HepG2 (cell line): Measurements from ENCODE around the gene INKA2. TPM values are rescaled to one million over a fixed set of nuclear protein-coding genes. Genes with fewer than 3 reads are reported as not detected.

Source experiments
- CEBPB ChIP-seq: IDR thresholded peaks from 2 replicates; pipeline ENCODE4 v1.6.1; 2011; ENCODE audit warnings: low read depth, low read length, improper control_type of control experiment, borderline replicate concordance
- ETV5 ChIP-seq: IDR thresholded peaks from 2 replicates; pipeline ENCODE4 v1.6.1; 2018; ENCODE audit warnings: missing biosample characterization, missing genetic modification reagents, inconsistent platforms, borderline replicate concordance
- GTF3A ChIP-seq: sonication (generic); formaldehyde crosslinking; conservative IDR thresholded peaks from 2 replicates; pipeline ENCODE4 v1.4.0; 2020; ENCODE audit warnings: mild to moderate bottlenecking, missing genetic modification reagents
- HDAC1 ChIP-seq: sonication (generic); formaldehyde crosslinking; IDR thresholded peaks from 2 replicates; pipeline ENCODE4 v1.5.1; 2020; ENCODE audit warnings: mild to moderate bottlenecking, missing genetic modification reagents
- HMG20B ChIP-seq: conservative IDR thresholded peaks from 2 replicates; pipeline ENCODE4 v1.6.1; 2016; ENCODE audit warnings: missing genetic modification reagents, missing compliant biosample characterization
- IKZF4 ChIP-seq: sonication (generic); formaldehyde crosslinking; IDR thresholded peaks from 2 replicates; pipeline ENCODE4 v1.5.1; 2020; ENCODE audit warnings: borderline replicate concordance, mild to moderate bottlenecking, low read depth, missing genetic modification reagents; ENCODE audit errors: not compliant biosample characterization
- LCORL ChIP-seq, 2 experiments: fragments of 450-650 bp in 1 of 2; sonication (generic) in 1 of 2; formaldehyde crosslinking in 1 of 2; IDR thresholded peaks; 2 replicates each; pipeline versions ENCODE4 v1.5.0 to v1.6.1; 2017 to 2020; ENCODE audit warnings: antibody characterized with exemption in 1 of 2, missing genetic modification reagents in 1 of 2
- MAZ ChIP-seq, 2 experiments: sonication (generic) in 1 of 2; formaldehyde crosslinking in 1 of 2; IDR thresholded peaks; 2 replicates each; pipeline versions ENCODE4 v1.5.0 to v1.6.1; 2012 to 2020; ENCODE audit warnings: low read depth in 2 of 2, mild to moderate bottlenecking in 2 of 2, borderline replicate concordance in 1 of 2, improper control_type of control experiment in 1 of 2, low read length in 1 of 2, missing genetic modification reagents in 1 of 2, moderate library complexity in 1 of 2
- NFIB ChIP-seq: sonication (generic); formaldehyde crosslinking; IDR thresholded peaks from 2 replicates; pipeline ENCODE4 v1.9.0; 2021; ENCODE audit warnings: missing genetic modification reagents, mild to moderate bottlenecking, borderline replicate concordance
- POGZ ChIP-seq: sonication (generic); formaldehyde crosslinking; IDR thresholded peaks from 2 replicates; pipeline ENCODE4 v1.4.0; 2020; ENCODE audit warnings: mild to moderate bottlenecking, missing genetic modification reagents
- RARG ChIP-seq: sonication (generic); formaldehyde crosslinking; IDR thresholded peaks from 2 replicates; pipeline ENCODE4 v1.4.0; 2020; ENCODE audit warnings: low read depth, mild to moderate bottlenecking, missing genetic modification reagents
- REPIN1 ChIP-seq: sonication (generic); formaldehyde crosslinking; IDR thresholded peaks from 2 replicates; pipeline ENCODE4 v1.8.0; 2022; ENCODE audit warnings: missing genetic modification reagents, low read depth, mild to moderate bottlenecking, borderline replicate concordance
- RFX1 ChIP-seq: fragments of 450-650 bp; IDR thresholded peaks from 2 replicates; pipeline ENCODE4 v1.6.1; 2017
- RFXAP ChIP-seq: sonication (generic); formaldehyde crosslinking; IDR thresholded peaks from 2 replicates; pipeline ENCODE4 v1.4.0; 2020; ENCODE audit warnings: missing genetic modification reagents, borderline replicate concordance
- SAP130 ChIP-seq: IDR thresholded peaks from 2 replicates; pipeline ENCODE4 v1.6.1; 2016; ENCODE audit warnings: low read depth
- TP53 ChIP-seq: sonication (generic); formaldehyde crosslinking; conservative IDR thresholded peaks from 2 replicates; pipeline ENCODE4 v1.4.0; 2020; ENCODE audit warnings: missing genetic modification reagents
- ZFP62 ChIP-seq: sonication (generic); formaldehyde crosslinking; IDR thresholded peaks from 2 replicates; pipeline ENCODE4 v1.4.0; 2020; ENCODE audit warnings: missing genetic modification reagents
- ZMAT3 ChIP-seq: sonication (generic); formaldehyde crosslinking; conservative IDR thresholded peaks from 2 replicates; pipeline ENCODE4 v1.7.0; 2021; ENCODE audit warnings: missing genetic modification reagents
- ZNF12 ChIP-seq: sonication (generic); formaldehyde crosslinking; IDR thresholded peaks from 2 replicates; pipeline ENCODE4 v1.5.0; 2020; ENCODE audit warnings: missing genetic modification reagents
- ZNF30 ChIP-seq: sonication (generic); formaldehyde crosslinking; IDR thresholded peaks from 2 replicates; pipeline ENCODE4 v1.5.0; 2020; ENCODE audit warnings: mild to moderate bottlenecking, missing genetic modification reagents
- ZNF543 ChIP-seq: sonication (generic); formaldehyde crosslinking; IDR thresholded peaks from 2 replicates; pipeline ENCODE4 v1.4.0; 2020; ENCODE audit warnings: mild to moderate bottlenecking, missing genetic modification reagents
- ZNF569 ChIP-seq: sonication (generic); formaldehyde crosslinking; IDR thresholded peaks from 2 replicates; pipeline ENCODE4 v1.5.0; 2020; ENCODE audit warnings: mild to moderate bottlenecking, missing genetic modification reagents, moderate library complexity, borderline replicate concordance
- ZNF589 ChIP-seq: sonication (generic); formaldehyde crosslinking; conservative IDR thresholded peaks from 2 replicates; pipeline ENCODE4 v1.8.0; 2022; ENCODE audit warnings: mild to moderate bottlenecking, moderate library complexity, missing genetic modification reagents
- ZNF775 ChIP-seq: sonication (generic); formaldehyde crosslinking; IDR thresholded peaks from 2 replicates; pipeline ENCODE4 v1.4.0; 2020; ENCODE audit warnings: missing genetic modification reagents, mild to moderate bottlenecking, moderate library complexity, borderline replicate concordance
- ZNF792 ChIP-seq: IDR thresholded peaks from 2 replicates; pipeline ENCODE4 v1.6.1; 2016
- polyA plus RNA-seq, 8 experiments: library from polyadenylated mRNA; depleted of rRNA in 3 of 8; stranded (reverse) in 7 of 8; unstranded in 1 of 8; fragments of >200 nt; fragmentation: Illumina TruSeq in 4 of 8; extraction: Trizol in 4 of 8; gene quantifications; 2 replicates each; pipeline versions ENCODE4 v1.2.1 to v1.2.3, GENCODE V29; 2011 to 2016; ENCODE audit warnings: low read depth in 4 of 8, missing spikeins in 1 of 8, mixed read lengths in 1 of 8; ENCODE audit not compliant: insufficient read depth in 1 of 8
- total RNA-seq, 5 experiments: library from RNA; depleted of rRNA; stranded (reverse); fragments of >200 nt; fragmentation: Illumina TruSeq; extraction: Trizol; gene quantifications; 2 replicates each; pipeline ENCODE4 v1.2.3, GENCODE V29; 2016; ENCODE audit warnings: low read depth in 1 of 5
- TF ChIP-seq, protein P1 (sequence below): sonication (generic); formaldehyde crosslinking; IDR thresholded peaks from 2 replicates; pipeline ENCODE4 v1.4.0; 2020; ENCODE audit warnings: missing genetic modification reagents
- TF ChIP-seq, protein P2 (sequence below): IDR thresholded peaks from 2 replicates; pipeline ENCODE4 v1.6.1; 2016; ENCODE audit warnings: mild to moderate bottlenecking, missing biosample characterization, missing genetic modification reagents
- TF ChIP-seq, protein P3 (sequence below): sonication (generic); formaldehyde crosslinking; IDR thresholded peaks from 2 replicates; pipeline ENCODE4 v1.8.0; 2022; ENCODE audit warnings: mild to moderate bottlenecking, missing genetic modification reagents

The INKA2 gene
- total and polyA plus RNA-seq, 2 of the 13 experiments (the other 11 are each of a cell fraction or from before 2014, with no cell fraction given), result 2.6 to 4.6 TPM

DNA sequence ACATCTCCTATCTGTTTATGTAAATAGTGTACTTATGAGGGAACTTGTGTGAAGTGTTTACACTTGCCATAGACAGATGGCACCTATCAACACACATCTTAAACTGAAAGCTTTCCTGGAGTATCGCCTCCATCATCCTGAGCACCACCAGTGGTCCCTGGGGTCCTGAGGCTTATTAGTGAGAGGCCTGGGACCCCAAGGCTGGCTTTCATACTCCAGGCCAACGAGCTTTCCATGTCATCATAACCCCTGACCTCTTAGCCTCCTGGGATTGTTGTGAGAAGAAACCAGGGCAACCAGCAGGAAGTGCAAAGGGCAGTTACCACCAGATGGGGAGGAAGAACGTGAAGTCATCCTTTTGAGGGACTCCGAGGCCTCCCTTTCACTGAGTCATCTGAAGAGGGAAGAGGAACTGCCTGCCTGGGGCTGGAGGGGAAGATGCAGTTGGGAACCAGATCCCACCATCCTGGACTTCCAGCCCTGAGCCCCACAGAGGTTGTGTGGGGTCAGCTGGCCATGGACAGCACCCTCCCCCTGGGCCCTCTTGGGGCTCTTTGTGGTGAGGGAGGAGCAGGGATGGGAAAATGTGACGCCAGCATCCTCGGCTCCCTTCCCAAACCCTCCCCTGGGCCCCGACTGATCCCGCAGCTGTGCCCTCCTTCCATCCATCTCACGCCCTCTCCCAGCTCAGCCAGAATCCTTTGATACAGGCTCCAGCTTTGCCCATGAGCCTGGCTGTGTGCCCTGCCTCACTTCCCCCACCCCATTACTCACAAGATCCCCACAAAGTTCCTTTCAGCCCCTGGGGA is 5.8 kb downstream of the INKA2 start (continued):
- TF ChIP-seq CEBPB (no peak; the same call in 1 of the 2 replicates), ZNF543 (CRISPR knock-in tag) (no peak), NFIB (CRISPR knock-in tag) (no peak), ZNF792 (CRISPR knock-in tag) (0 out of 2 replicates have a peak, but pooled peaks have one; percentile 31), HMG20B (CRISPR knock-in tag) (0 out of 2 replicates have a peak, but pooled peaks have one; percentile 34), ZFP62 (CRISPR knock-in tag) (no peak), RFX1 (peak; percentile 85; the same call in 1 of the 2 replicates), HDAC1 (CRISPR knock-in tag) (peak; percentile 66; the same call in 1 of the 2 replicates), ZNF589 (no peak), REPIN1 (CRISPR knock-in tag) (no peak), LCORL (IDR thresholded peaks at IDR 0.05) (no peak), LCORL (CRISPR knock-in tag; IDR thresholded peaks at IDR 0.05) (no peak; the same call in 1 of the 2 replicates), RARG (no peak), ETV5 (CRISPR knock-in tag) (peak; percentile 98), MAZ (IDR thresholded peaks at IDR 0.05; ENCODE audit: borderline replicate concordance, low read depth, low read length) (peak; percentile 25; the same call in 1 of the 2 replicates), MAZ (CRISPR knock-in tag; IDR thresholded peaks at IDR 0.05; ENCODE audit: low read depth) (no peak), ZNF775 (CRISPR knock-in tag) (no peak), ZNF569 (no peak), POGZ (no peak), ZNF30 (CRISPR knock-in tag) (no peak), ZNF12 (CRISPR knock-in tag) (no peak), SAP130 (CRISPR knock-in tag) (peak; percentile 93), IKZF4 (CRISPR knock-in tag) (no peak), ZMAT3 (CRISPR knock-in tag) (no peak), RFXAP (CRISPR knock-in tag) (no peak), GTF3A (CRISPR knock-in tag) (no peak), TP53 (CRISPR knock-in tag) (no peak)
- TF ChIP-seq, protein P1, sequence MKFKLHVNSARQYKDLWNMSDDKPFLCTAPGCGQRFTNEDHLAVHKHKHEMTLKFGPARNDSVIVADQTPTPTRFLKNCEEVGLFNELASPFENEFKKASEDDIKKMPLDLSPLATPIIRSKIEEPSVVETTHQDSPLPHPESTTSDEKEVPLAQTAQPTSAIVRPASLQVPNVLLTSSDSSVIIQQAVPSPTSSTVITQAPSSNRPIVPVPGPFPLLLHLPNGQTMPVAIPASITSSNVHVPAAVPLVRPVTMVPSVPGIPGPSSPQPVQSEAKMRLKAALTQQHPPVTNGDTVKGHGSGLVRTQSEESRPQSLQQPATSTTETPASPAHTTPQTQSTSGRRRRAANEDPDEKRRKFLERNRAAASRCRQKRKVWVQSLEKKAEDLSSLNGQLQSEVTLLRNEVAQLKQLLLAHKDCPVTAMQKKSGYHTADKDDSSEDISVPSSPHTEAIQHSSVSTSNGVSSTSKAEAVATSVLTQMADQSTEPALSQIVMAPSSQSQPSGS (CRISPR knock-in tag), result peak; percentile 55; the same call in 1 of the 2 replicates
- TF ChIP-seq, protein P2, sequence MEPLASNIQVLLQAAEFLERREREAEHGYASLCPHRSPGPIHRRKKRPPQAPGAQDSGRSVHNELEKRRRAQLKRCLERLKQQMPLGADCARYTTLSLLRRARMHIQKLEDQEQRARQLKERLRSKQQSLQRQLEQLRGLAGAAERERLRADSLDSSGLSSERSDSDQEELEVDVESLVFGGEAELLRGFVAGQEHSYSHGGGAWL (CRISPR knock-in tag), result no peak
- TF ChIP-seq, protein P3, sequence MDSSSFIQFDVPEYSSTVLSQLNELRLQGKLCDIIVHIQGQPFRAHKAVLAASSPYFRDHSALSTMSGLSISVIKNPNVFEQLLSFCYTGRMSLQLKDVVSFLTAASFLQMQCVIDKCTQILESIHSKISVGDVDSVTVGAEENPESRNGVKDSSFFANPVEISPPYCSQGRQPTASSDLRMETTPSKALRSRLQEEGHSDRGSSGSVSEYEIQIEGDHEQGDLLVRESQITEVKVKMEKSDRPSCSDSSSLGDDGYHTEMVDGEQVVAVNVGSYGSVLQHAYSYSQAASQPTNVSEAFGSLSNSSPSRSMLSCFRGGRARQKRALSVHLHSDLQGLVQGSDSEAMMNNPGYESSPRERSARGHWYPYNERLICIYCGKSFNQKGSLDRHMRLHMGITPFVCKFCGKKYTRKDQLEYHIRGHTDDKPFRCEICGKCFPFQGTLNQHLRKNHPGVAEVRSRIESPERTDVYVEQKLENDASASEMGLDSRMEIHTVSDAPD (CRISPR knock-in tag), result no peak
